K562 (cell line): ENCODE measurements around the gene HSD17B1. TPM values are rescaled to one million over a fixed set of nuclear protein-coding genes. Genes with fewer than 3 reads are reported as not detected.

ENCODE experiments used
- PHB ChIP-seq: fragments of 250-450 bp; sonication (Bioruptor Pico); IDR thresholded peaks from 2 replicates; pipeline ENCODE4 v1.5.0; 2021
- POLR2H ChIP-seq: IDR thresholded peaks from 2 replicates; pipeline ENCODE4 v1.6.1; 2016; ENCODE audit warnings: missing genetic modification characterization, low read depth, mild to moderate bottlenecking, control low read depth, missing compliant biosample characterization, moderate library complexity
- U2AF1 ChIP-seq: fragments of 200-400 bp; formaldehyde crosslinking; optimal IDR thresholded peaks from 2 replicates; pipeline ENCODE3; 2017; ENCODE audit warnings: mild to moderate bottlenecking, low read depth, low read length, moderate library complexity
- ZNF263 ChIP-seq: sonication (generic); formaldehyde crosslinking; IDR thresholded peaks from 2 replicates; pipeline ENCODE4 v1.8.0; 2022; ENCODE audit warnings: mild to moderate bottlenecking, missing genetic modification reagents, borderline replicate concordance
- ZNF282 ChIP-seq: sonication (generic); formaldehyde crosslinking; IDR thresholded peaks from 2 replicates; pipeline ENCODE4 v1.8.1; 2023; ENCODE audit warnings: missing genetic modification reagents
- ZSCAN32 ChIP-seq: fragments of 450-650 bp; formaldehyde crosslinking; IDR thresholded peaks from 2 replicates; pipeline ENCODE4 v1.4.0; 2020; ENCODE audit warnings: mild to moderate bottlenecking, moderate library complexity
- polyA plus RNA-seq, 8 experiments: library from polyadenylated mRNA; depleted of rRNA in 4 of 8; stranded (reverse) in 5 of 8; unstranded in 3 of 8; fragments of >200 nt; fragmentation: Nextera tagmentation in 2 of 8; fragmentation: Illumina TruSeq in 1 of 8; extraction: Ambion mirVana in 2 of 8; extraction: Trizol in 1 of 8; gene quantifications; 2 replicates each; pipeline versions ENCODE4 v1.2.1 to v1.2.3, GENCODE V29; 2011 to 2014; ENCODE audit warnings: inconsistent platforms in 1 of 8, missing spikeins in 1 of 8
- total RNA-seq, 7 experiments: library from RNA; depleted of rRNA in 6 of 7; stranded (reverse); fragments of >200 nt in 6 of 7; fragmentation: Illumina TruSeq in 2 of 7; extraction: Trizol in 2 of 7; gene quantifications; 2 replicates each; pipeline versions ENCODE4 v1.2.1 to v1.2.3, GENCODE V29; 2011 to 2021; ENCODE audit warnings: low replicate concordance in 1 of 7
- TF ChIP-seq, protein P1 (sequence below): fragments of 250-450 bp; sonication (Bioruptor Pico); IDR thresholded peaks from 2 replicates; pipeline ENCODE4 v1.4.0; 2020; ENCODE audit warnings: mild to moderate bottlenecking, moderate library complexity, borderline replicate concordance
- TF ChIP-seq, protein P2 (sequence below), 2 experiments: fragments of 200-800 bp in 1 of 2; sonication (Bioruptor generic) in 1 of 2; sonication (generic) in 1 of 2; formaldehyde crosslinking in 1 of 2; IDR thresholded peaks in 1 of 2; conservative IDR thresholded peaks in 1 of 2; 2 replicates each; pipeline versions ENCODE4 v1.5.0 to v1.6.1; 2016 to 2020; ENCODE audit warnings: missing compliant biosample characterization in 1 of 2, missing genetic modification characterization in 1 of 2, missing genetic modification reagents in 1 of 2
- TF ChIP-seq, protein P3 (sequence below): sonication (generic); formaldehyde crosslinking; IDR thresholded peaks from 2 replicates; pipeline ENCODE4 v1.8.1; 2023; ENCODE audit warnings: mild to moderate bottlenecking, missing genetic modification reagents
- TF ChIP-seq, protein P4 (sequence below): sonication (generic); formaldehyde crosslinking; IDR thresholded peaks from 2 replicates; pipeline ENCODE4 v1.8.0; 2022; ENCODE audit warnings: mild to moderate bottlenecking, low read depth, missing genetic modification reagents
- TF ChIP-seq, protein P5 (sequence below), 2 experiments: fragments of 450-650 bp; conservative IDR thresholded peaks; 2 replicates each; pipeline ENCODE4 v1.6.1; 2017; ENCODE audit warnings: mild to moderate bottlenecking in 2 of 2, moderate library complexity in 2 of 2

The HSD17B1 gene
- total and polyA plus RNA-seq, 9 of the 15 experiments (the other 6 are each of a cell fraction or from before 2014, with no cell fraction given) = 0.55 to 21.1 (median 3.6) TPM

DNA sequence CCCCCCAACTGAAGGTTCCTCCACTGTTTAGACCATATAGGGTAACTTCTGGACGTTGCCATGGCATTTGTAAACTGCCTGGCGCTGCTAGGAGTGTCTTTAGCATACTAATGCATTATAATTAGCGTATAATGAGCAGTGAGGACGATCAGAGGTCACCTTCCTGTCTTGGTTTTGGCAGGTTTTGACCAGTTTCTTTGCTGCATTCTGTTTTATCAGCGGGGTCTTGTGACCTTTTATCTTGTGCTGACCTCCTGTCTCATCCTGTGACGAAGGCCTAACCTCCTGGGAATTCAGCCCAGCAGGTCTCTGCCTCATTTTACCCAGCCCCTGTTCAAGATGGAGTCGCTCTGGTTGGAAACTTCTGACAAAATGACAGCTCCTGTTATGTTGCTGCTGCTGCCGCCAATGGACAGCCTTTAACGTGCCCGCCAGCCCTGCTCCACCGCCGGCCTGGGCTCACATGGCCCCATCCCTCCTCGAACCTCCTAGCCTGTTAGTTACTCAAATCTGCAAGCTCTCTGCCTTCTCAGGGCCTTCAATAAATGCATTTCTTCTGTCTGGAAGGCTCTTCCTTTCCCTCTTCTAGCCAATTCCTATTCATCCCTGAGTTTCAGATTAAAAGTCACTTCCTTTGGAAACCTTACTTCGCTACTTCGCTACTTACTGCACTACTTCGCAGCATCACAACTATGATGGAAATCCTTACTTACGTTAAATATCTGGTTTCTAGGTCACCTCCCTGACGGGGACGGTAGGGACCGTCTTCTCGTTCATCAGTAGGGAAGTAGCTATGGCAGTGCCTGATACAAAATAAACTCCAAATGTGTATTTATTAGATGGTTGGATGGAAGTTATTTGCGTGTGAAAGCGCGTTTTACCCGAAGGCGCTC is 17.3 kb upstream of the HSD17B1 start (continued):
- TF ChIP-seq, protein P1, sequence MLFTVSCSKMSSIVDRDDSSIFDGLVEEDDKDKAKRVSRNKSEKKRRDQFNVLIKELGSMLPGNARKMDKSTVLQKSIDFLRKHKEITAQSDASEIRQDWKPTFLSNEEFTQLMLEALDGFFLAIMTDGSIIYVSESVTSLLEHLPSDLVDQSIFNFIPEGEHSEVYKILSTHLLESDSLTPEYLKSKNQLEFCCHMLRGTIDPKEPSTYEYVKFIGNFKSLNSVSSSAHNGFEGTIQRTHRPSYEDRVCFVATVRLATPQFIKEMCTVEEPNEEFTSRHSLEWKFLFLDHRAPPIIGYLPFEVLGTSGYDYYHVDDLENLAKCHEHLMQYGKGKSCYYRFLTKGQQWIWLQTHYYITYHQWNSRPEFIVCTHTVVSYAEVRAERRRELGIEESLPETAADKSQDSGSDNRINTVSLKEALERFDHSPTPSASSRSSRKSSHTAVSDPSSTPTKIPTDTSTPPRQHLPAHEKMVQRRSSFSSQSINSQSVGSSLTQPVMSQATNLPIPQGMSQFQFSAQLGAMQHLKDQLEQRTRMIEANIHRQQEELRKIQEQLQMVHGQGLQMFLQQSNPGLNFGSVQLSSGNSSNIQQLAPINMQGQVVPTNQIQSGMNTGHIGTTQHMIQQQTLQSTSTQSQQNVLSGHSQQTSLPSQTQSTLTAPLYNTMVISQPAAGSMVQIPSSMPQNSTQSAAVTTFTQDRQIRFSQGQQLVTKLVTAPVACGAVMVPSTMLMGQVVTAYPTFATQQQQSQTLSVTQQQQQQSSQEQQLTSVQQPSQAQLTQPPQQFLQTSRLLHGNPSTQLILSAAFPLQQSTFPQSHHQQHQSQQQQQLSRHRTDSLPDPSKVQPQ = peak; percentile 92
- peak; percentile 47; the same call in 1 of the 2 replicates for TF ChIP-seq ZSCAN32 (CRISPR knock-in tag)
- TF ChIP-seq, protein P2, sequence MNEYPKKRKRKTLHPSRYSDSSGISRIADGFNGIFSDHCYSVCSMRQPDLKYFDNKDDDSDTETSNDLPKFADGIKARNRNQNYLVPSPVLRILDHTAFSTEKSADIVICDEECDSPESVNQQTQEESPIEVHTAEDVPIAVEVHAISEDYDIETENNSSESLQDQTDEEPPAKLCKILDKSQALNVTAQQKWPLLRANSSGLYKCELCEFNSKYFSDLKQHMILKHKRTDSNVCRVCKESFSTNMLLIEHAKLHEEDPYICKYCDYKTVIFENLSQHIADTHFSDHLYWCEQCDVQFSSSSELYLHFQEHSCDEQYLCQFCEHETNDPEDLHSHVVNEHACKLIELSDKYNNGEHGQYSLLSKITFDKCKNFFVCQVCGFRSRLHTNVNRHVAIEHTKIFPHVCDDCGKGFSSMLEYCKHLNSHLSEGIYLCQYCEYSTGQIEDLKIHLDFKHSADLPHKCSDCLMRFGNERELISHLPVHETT (CRISPR knock-in tag; conservative IDR thresholded peaks at IDR 0.05 in 1 of 2, IDR thresholded peaks at IDR 0.05 in 1 of 2) = peak in 1 of 2 experiments; percentile 96; a peak in 2 of 4 replicates
- TF ChIP-seq, protein P3, sequence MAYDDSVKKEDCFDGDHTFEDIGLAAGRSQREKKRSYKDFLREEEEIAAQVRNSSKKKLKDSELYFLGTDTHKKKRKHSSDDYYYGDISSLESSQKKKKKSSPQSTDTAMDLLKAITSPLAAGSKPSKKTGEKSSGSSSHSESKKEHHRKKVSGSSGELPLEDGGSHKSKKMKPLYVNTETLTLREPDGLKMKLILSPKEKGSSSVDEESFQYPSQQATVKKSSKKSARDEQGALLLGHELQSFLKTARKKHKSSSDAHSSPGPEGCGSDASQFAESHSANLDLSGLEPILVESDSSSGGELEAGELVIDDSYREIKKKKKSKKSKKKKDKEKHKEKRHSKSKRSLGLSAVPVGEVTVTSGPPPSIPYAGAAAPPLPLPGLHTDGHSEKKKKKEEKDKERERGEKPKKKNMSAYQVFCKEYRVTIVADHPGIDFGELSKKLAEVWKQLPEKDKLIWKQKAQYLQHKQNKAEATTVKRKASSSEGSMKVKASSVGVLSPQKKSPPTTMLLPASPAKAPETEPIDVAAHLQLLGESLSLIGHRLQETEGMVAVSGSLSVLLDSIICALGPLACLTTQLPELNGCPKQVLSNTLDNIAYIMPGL (CRISPR knock-in tag) = no peak
- TF ChIP-seq, protein P4, sequence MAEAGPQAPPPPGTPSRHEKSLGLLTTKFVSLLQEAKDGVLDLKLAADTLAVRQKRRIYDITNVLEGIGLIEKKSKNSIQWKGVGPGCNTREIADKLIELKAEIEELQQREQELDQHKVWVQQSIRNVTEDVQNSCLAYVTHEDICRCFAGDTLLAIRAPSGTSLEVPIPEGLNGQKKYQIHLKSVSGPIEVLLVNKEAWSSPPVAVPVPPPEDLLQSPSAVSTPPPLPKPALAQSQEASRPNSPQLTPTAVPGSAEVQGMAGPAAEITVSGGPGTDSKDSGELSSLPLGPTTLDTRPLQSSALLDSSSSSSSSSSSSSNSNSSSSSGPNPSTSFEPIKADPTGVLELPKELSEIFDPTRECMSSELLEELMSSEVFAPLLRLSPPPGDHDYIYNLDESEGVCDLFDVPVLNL (CRISPR knock-in tag) = no peak
- no peak for TF ChIP-seq ZNF263 (CRISPR knock-in tag)
- TF ChIP-seq PHB (CRISPR knock-in tag) = peak; percentile 90; the same call in 1 of the 2 replicates
- TF ChIP-seq ZNF282 (CRISPR knock-in tag) = no peak
- peak; percentile 79; the same call in 1 of the 2 replicates for TF ChIP-seq POLR2H (tag)
- TF ChIP-seq U2AF1 = no peak
- TF ChIP-seq, protein P5, sequence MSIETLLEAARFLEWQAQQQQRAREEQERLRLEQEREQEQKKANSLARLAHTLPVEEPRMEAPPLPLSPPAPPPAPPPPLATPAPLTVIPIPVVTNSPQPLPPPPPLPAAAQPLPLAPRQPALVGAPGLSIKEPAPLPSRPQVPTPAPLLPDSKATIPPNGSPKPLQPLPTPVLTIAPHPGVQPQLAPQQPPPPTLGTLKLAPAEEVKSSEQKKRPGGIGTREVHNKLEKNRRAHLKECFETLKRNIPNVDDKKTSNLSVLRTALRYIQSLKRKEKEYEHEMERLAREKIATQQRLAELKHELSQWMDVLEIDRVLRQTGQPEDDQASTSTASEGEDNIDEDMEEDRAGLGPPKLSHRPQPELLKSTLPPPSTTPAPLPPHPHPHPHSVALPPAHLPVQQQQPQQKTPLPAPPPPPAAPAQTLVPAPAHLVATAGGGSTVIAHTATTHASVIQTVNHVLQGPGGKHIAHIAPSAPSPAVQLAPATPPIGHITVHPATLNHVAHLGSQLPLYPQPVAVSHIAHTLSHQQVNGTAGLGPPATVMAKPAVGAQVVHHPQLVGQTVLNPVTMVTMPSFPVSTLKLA (conservative IDR thresholded peaks at IDR 0.05) = no peak
